K562 (cell line): Measurements from ENCODE around the gene MTX3. TPM values are rescaled to one million over a fixed set of nuclear protein-coding genes. Genes with fewer than 3 reads are reported as not detected.

Experiments
- ATAC-seq: fragments of 200-7000 bp; cut with Tn5 transposase; 3 replicates; pipeline ENCODE4 v1.9.1; 2020; ENCODE audit warnings: moderate library complexity
- BruUV-seq: library from RNA; stranded (reverse); fragments of 400-500 nt; replicated peaks from 2 replicates; lab custom pipeline; 2021; lab: Mats Ljungman, UMichigan
- CTCF ChIA-PET: fragments of 300-600 bp; formaldehyde crosslinking; extraction: SDS; loops from one replicate; lab custom pipeline; 2021; ENCODE audit warnings: low intra/inter-chr PET ratio; lab: Yijun Ruan, JAX
- POLR2A ChIA-PET: fragments of 300-600, 350-650 bp; sonication (Branson Sonifier 250); formaldehyde crosslinking; extraction: SDS; loops from one replicate; lab custom pipeline; 2021; ENCODE audit warnings: antibody characterized with exemption, inconsistent platforms; lab: Yijun Ruan, JAX
- DNase-seq, 4 experiments: peaks; one replicate each; pipeline versions ENCODE4 v3.0.0 to v3.0.0-alpha.2; 2011 to 2018; ENCODE audit warnings: low spot score in 3 of 4, mixed read lengths in 3 of 4; ENCODE audit errors: extremely low read depth in 1 of 4
- FAIRE-seq: peaks from 2 replicates; lab custom pipeline; 2011; peaks lifted over from hg19 to GRCh38; lab: Jason Lieb, UNC
- H2AFZ ChIP-seq: 2 replicates; pipeline ENCODE4 v1.6.0; 2011; ENCODE audit warnings: low read depth, low read length, control low read depth, inconsistent platforms
- H3K27ac ChIP-seq: fragments of 200-600 bp; 3 replicates; pipeline ENCODE4 v1.8.0; 2011; ENCODE audit warnings: low read depth, mild to moderate bottlenecking, control low read depth, inconsistent platforms, low read length, moderate library complexity, mixed read lengths; ENCODE audit errors: extremely low read depth
- H3K27me3 ChIP-seq, 2 experiments: fragments of 300-600 bp in 1 of 2; 2 replicates in 1 of 2; 3 replicates in 1 of 2; pipeline versions ENCODE4 v1.6.0 to v1.8.0; 2011; ENCODE audit warnings: inconsistent platforms in 2 of 2, low read length in 2 of 2, mild to moderate bottlenecking in 1 of 2, mixed read lengths in 1 of 2, moderate library complexity in 1 of 2; ENCODE audit not compliant: control insufficient read depth in 2 of 2, insufficient read depth in 2 of 2
- H3K36me3 ChIP-seq: fragments of 300-600 bp; 3 replicates; pipeline ENCODE4 v1.8.0; 2011; ENCODE audit warnings: mild to moderate bottlenecking, low read length, inconsistent platforms; ENCODE audit not compliant: control insufficient read depth, insufficient read depth
- H3K4me1 ChIP-seq, 2 experiments: fragments of 200-600 bp in 1 of 2; replicated peaks in 1 of 2; 2 replicates in 1 of 2; 3 replicates in 1 of 2; pipeline versions ENCODE4 v1.5.1 to v1.8.0; 2011; ENCODE audit warnings: inconsistent platforms in 2 of 2, low read length in 2 of 2, mild to moderate bottlenecking in 1 of 2, mixed read lengths in 1 of 2, moderate library complexity in 1 of 2; ENCODE audit not compliant: control insufficient read depth in 2 of 2, insufficient read depth in 2 of 2
- H3K4me2 ChIP-seq: 2 replicates; pipeline ENCODE4 v1.6.1; 2011; ENCODE audit warnings: low read length, control low read depth, inconsistent platforms, mixed read lengths; ENCODE audit not compliant: insufficient read depth
- H3K4me3 ChIP-seq: fragments of 200-600 bp; sonication (generic), shearing (Covaris generic); 2 replicates; pipeline ENCODE4 v1.5.1; 2016; ENCODE audit warnings: control low read depth, inconsistent platforms
- H3K79me2 ChIP-seq: fragments of 200-600 bp; 3 replicates; pipeline ENCODE4 v1.8.0; 2011; ENCODE audit warnings: low read length, inconsistent platforms; ENCODE audit not compliant: control insufficient read depth, insufficient read depth
- H3K9ac ChIP-seq, 2 experiments: 2 replicates each; pipeline versions ENCODE4 v1.6.0 to v1.6.1; 2011; ENCODE audit warnings: low read depth in 2 of 2, low read length in 2 of 2, control low read depth in 1 of 2, inconsistent platforms in 1 of 2, mild to moderate bottlenecking in 1 of 2, mixed read lengths in 1 of 2; ENCODE audit not compliant: insufficient read depth in 1 of 2
- H3K9me1 ChIP-seq: one replicate; pipeline ENCODE4 v1.6.0; 2011; ENCODE audit warnings: inconsistent platforms, mild to moderate bottlenecking, low read length, moderate library complexity; ENCODE audit not compliant: control insufficient read depth, insufficient read depth
- H3K9me3 ChIP-seq: replicated peaks from 2 replicates; pipeline ENCODE4 v1.5.1; 2011; ENCODE audit warnings: low read depth, low read length, inconsistent platforms; ENCODE audit not compliant: control insufficient read depth, insufficient read depth
- H4K20me1 ChIP-seq: replicated peaks from 2 replicates; pipeline ENCODE4 v1.6.1; 2011; ENCODE audit warnings: low read length, inconsistent platforms, mixed read lengths; ENCODE audit not compliant: control insufficient read depth, insufficient read depth
- CC2D1A ChIP-seq: fragments of 450-650 bp; IDR thresholded peaks from 2 replicates; pipeline ENCODE4 v1.6.1; 2017; ENCODE audit warnings: mild to moderate bottlenecking
- KAT7 ChIP-seq: sonication (generic); formaldehyde crosslinking; IDR thresholded peaks from 2 replicates; pipeline ENCODE4 v1.8.0; 2022; ENCODE audit warnings: missing genetic modification reagents, mild to moderate bottlenecking, borderline replicate concordance
- MCM3 ChIP-seq: fragments of 450-650 bp; IDR thresholded peaks from 2 replicates; pipeline ENCODE4 v1.6.1; 2016
- MTA1 ChIP-seq: fragments of 450-650 bp; IDR thresholded peaks from 2 replicates; pipeline ENCODE4 v1.6.1; 2017; ENCODE audit warnings: borderline replicate concordance
- NCOR1 ChIP-seq: fragments of 450-650 bp; IDR thresholded peaks from 2 replicates; pipeline ENCODE4 v1.6.1; 2016; ENCODE audit warnings: mild to moderate bottlenecking, moderate library complexity
- TCFL5 ChIP-seq: fragments of 250-450 bp; sonication (Bioruptor Pico); conservative IDR thresholded peaks from 2 replicates; pipeline ENCODE4 v1.6.1; 2021; ENCODE audit warnings: mild to moderate bottlenecking, moderate library complexity, matching md5 sums
- ZKSCAN3 ChIP-seq: fragments of 250-450 bp; sonication (Bioruptor Pico); IDR thresholded peaks from 2 replicates; pipeline ENCODE4 v1.4.0; 2020
- ZNF551 ChIP-seq: fragments of 250-450 bp; sonication (Bioruptor Pico); IDR thresholded peaks from 2 replicates; pipeline ENCODE4 v1.5.0; 2021; ENCODE audit warnings: mild to moderate bottlenecking, moderate library complexity
- ZNF57 ChIP-seq: fragments of 450-650 bp; formaldehyde crosslinking; IDR thresholded peaks from 2 replicates; pipeline ENCODE4 v1.4.0; 2020; ENCODE audit warnings: mild to moderate bottlenecking, moderate library complexity
- ZNF644 ChIP-seq: fragments of 200-800 bp; sonication (Bioruptor generic); IDR thresholded peaks from 2 replicates; pipeline ENCODE4 v1.6.1; 2016; ENCODE audit warnings: low read depth, missing genetic modification characterization, missing compliant biosample characterization
- WGBS: fragments of 100-300 bp; shearing (Covaris generic); methylation state at CpG from one replicate; pipeline ENCODE4 v1.1.6; 2016; ENCODE audit warnings: low coverage, mixed read lengths; ENCODE audit not compliant: insufficient coverage; ENCODE audit errors: missing lambda C conversion rate; 5-methylcytosine and 5-hydroxymethylcytosine counted together
- in situ Hi-C: fragments of 300-500 bp; cut with MboI; formaldehyde crosslinking; loops from 4 replicates; pipeline ENCODE4 v1.15.0; 2018; ENCODE audit warnings: inconsistent platforms, mixed read lengths
- intact Hi-C: fragments of 100-400 bp; cut with micrococcal nuclease; formaldehyde crosslinking; loops from 2 replicates; pipeline ENCODE4 v1.14.2; 2022
- polyA plus RNA-seq, 8 experiments: library from polyadenylated mRNA; depleted of rRNA in 4 of 8; stranded (reverse) in 5 of 8; unstranded in 3 of 8; fragments of >200 nt; fragmentation: Nextera tagmentation in 2 of 8; fragmentation: Illumina TruSeq in 1 of 8; extraction: Ambion mirVana in 2 of 8; extraction: Trizol in 1 of 8; gene quantifications; 2 replicates each; pipeline versions ENCODE4 v1.2.1 to v1.2.3, GENCODE V29; 2011 to 2014; ENCODE audit warnings: inconsistent platforms in 1 of 8, missing spikeins in 1 of 8
- total RNA-seq, 7 experiments: library from RNA; depleted of rRNA in 6 of 7; stranded (reverse); fragments of >200 nt in 6 of 7; fragmentation: Illumina TruSeq in 2 of 7; extraction: Trizol in 2 of 7; gene quantifications; 2 replicates each; pipeline versions ENCODE4 v1.2.1 to v1.2.3, GENCODE V29; 2011 to 2021; ENCODE audit warnings: low replicate concordance in 1 of 7
- TF ChIP-seq, protein P1 (sequence below), 3 experiments: IDR thresholded peaks in 2 of 3; conservative IDR thresholded peaks in 1 of 3; 2 replicates each; pipeline ENCODE4 v1.5.1; 2011 to 2012; ENCODE audit warnings: low read length in 3 of 3, mild to moderate bottlenecking in 3 of 3, control low read depth in 2 of 3, improper control_type of control experiment in 1 of 3, inconsistent platforms in 1 of 3, low read depth in 1 of 3, mixed read lengths in 1 of 3, moderate library complexity in 1 of 3; ENCODE audit not compliant: insufficient read depth in 2 of 3
- TF ChIP-seq, protein P2 (sequence below), 2 experiments: fragments of 250-450 bp in 1 of 2; fragments of 450-650 bp in 1 of 2; sonication (Bioruptor Pico) in 1 of 2; IDR thresholded peaks; 2 replicates each; pipeline versions ENCODE4 v1.6.1 to v1.8.0; 2016 to 2021; ENCODE audit warnings: mild to moderate bottlenecking in 2 of 2, moderate library complexity in 2 of 2, missing compliant biosample characterization in 1 of 2, missing genetic modification characterization in 1 of 2
- TF ChIP-seq, protein P3 (sequence below): fragments of 450-650 bp; IDR thresholded peaks from 2 replicates; pipeline ENCODE4 v1.6.1; 2016; ENCODE audit warnings: low read depth, mild to moderate bottlenecking, moderate library complexity
- TF ChIP-seq, protein P4 (sequence below): fragments of 200-400 bp; formaldehyde crosslinking; IDR thresholded peaks from 2 replicates; pipeline ENCODE4 v1.6.1; 2017; ENCODE audit warnings: mild to moderate bottlenecking, low read depth, low read length, moderate library complexity

MTX3 gene
- total and polyA plus RNA-seq, 9 of the 15 experiments (the other 6 are each of a cell fraction or from before 2014, with no cell fraction given) = 0.04 to 0.36 (median 0.15) TPM; not detected in 1

DNA sequence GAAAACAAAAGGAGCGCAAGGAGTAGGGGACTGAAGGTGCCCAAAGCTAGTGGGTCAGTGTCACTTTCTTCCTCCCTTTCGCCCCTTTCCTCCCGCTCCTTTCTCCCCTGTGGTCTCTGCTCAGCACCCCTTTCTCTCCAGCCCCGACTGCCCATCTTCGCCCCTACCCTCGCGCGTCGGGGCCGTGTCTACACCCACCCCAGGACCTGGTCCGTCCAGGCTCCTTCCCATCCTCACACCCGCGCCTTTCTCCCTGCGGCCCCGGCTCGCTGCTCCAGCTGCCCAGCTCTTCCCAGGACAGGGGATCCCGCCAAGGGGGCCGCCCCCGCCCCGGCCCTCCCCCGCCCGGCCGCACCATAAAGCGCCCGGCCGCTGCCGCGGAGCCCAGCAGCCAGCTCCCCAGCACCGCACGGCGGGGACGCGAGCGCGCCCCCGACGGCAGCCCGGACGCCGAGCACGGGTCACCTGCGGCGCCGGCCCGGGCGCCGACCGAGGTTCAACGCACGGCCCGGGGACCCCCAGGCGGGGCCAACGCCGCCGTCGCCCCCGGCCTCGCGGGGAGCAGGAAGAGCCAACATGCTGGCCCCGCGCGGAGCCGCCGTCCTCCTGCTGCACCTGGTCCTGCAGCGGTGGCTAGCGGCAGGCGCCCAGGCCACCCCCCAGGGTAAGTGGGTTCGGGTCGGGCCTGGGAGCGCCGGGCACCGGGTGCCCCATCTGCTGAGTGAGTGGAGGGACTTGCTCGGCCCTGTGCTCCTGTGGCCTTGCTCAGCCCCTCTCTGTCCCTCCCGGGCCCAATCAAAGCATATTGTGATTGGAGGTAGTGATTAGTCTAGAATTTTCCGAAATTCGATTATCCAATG lies 44.1 kb upstream of the MTX3 start, which contains the start of gene THBS4:
Gene THBS4, plus strand, starts transcription at position 387 of the 860 bp plus-strand sequence. Its CDS starts 190 bp downstream, at position 577.
- ChIA-PET CTCF (no interaction called here), POLR2A (no interaction called here)
- intact Hi-C loops (no loop called here), in situ Hi-C loops (no loop called here)
- Histone ChIP-seq H3K79me2 (no peaks in the 10 kb centered on the region), H3K27me3 (peaks cover 32 to 33% of the 10 kb centered on the region in 2 experiments), H2AFZ (no peak within 1 kb of the TSS), H3K4me2 (no peak within 1 kb of the TSS), H3K27ac (no peak within 1 kb of the TSS), H3K9me1 (no peaks in the 10 kb centered on the region), H3K4me1 (peaks cover 0 to 4% of the 10 kb centered on the region in 2 experiments; a peak in 1 of 5 replicates), H3K9ac (no peak within 1 kb of the TSS), H3K36me3 (no peaks in the 10 kb centered on the region), H3K9me3 (no peaks in the 10 kb centered on the region), H3K4me3 (no peak within 1 kb of the TSS), H4K20me1 (no peaks in the 10 kb centered on the region)
- DNase-seq (no peak), FAIRE-seq (no peak), ATAC-seq (no peak)
- no TSS peak for BruUV-seq
- WGBS = 19% methylated on average over 10 of the region's 76 CpGs
- TF ChIP-seq MCM3 (no peak), MTA1 (no peak), NCOR1 (no peak), CC2D1A (no peak), ZNF57 (no peak), ZNF551 (CRISPR knock-in tag) (no peak), ZKSCAN3 (CRISPR knock-in tag) (no peak), TCFL5 (CRISPR knock-in tag) (no peak), ZNF644 (tag) (no peak), KAT7 (CRISPR knock-in tag) (no peak)
- TF ChIP-seq, protein P1, sequence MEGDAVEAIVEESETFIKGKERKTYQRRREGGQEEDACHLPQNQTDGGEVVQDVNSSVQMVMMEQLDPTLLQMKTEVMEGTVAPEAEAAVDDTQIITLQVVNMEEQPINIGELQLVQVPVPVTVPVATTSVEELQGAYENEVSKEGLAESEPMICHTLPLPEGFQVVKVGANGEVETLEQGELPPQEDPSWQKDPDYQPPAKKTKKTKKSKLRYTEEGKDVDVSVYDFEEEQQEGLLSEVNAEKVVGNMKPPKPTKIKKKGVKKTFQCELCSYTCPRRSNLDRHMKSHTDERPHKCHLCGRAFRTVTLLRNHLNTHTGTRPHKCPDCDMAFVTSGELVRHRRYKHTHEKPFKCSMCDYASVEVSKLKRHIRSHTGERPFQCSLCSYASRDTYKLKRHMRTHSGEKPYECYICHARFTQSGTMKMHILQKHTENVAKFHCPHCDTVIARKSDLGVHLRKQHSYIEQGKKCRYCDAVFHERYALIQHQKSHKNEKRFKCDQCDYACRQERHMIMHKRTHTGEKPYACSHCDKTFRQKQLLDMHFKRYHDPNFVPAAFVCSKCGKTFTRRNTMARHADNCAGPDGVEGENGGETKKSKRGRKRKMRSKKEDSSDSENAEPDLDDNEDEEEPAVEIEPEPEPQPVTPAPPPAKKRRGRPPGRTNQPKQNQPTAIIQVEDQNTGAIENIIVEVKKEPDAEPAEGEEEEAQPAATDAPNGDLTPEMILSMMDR (IDR thresholded peaks at IDR 0.05 in 2 of 3, conservative IDR thresholded peaks at IDR 0.05 in 1 of 3; ENCODE audit: insufficient read depth in 2 of 3, low read depth in 1 of 3, low read length in 3 of 3) = no peak
- TF ChIP-seq, protein P2, sequence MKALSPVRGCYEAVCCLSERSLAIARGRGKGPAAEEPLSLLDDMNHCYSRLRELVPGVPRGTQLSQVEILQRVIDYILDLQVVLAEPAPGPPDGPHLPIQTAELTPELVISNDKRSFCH (CRISPR knock-in tag; IDR thresholded peaks at IDR 0.05) = no peak
- TF ChIP-seq, protein P2 (tag; IDR thresholded peaks at IDR 0.05) = no peak
- TF ChIP-seq, protein P3, sequence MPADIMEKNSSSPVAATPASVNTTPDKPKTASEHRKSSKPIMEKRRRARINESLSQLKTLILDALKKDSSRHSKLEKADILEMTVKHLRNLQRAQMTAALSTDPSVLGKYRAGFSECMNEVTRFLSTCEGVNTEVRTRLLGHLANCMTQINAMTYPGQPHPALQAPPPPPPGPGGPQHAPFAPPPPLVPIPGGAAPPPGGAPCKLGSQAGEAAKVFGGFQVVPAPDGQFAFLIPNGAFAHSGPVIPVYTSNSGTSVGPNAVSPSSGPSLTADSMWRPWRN = no peak
- TF ChIP-seq, protein P4, sequence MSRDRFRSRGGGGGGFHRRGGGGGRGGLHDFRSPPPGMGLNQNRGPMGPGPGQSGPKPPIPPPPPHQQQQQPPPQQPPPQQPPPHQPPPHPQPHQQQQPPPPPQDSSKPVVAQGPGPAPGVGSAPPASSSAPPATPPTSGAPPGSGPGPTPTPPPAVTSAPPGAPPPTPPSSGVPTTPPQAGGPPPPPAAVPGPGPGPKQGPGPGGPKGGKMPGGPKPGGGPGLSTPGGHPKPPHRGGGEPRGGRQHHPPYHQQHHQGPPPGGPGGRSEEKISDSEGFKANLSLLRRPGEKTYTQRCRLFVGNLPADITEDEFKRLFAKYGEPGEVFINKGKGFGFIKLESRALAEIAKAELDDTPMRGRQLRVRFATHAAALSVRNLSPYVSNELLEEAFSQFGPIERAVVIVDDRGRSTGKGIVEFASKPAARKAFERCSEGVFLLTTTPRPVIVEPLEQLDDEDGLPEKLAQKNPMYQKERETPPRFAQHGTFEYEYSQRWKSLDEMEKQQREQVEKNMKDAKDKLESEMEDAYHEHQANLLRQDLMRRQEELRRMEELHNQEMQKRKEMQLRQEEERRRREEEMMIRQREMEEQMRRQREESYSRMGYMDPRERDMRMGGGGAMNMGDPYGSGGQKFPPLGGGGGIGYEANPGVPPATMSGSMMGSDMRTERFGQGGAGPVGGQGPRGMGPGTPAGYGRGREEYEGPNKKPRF = no peak
